ENCODE results near the gene PRX. TPM values are rescaled to one million over a fixed set of nuclear protein-coding genes. Genes with fewer than 3 reads are reported as not detected.
A peak's percentile ranks its signal among the peaks of the same experiment; 100 is the strongest.

The PRX gene
- polyA plus RNA-seq, 1 donor from 2014 or later = 0.20 TPM

GRCh38 chr19:40348961-40349507 lies 64.1 kb downstream of the PRX start:
- Histone ChIP-seq H3K9me2 (ENCODE audit: insufficient read depth, low read length) (no peaks in the 10 kb centered on the region), H3K4me2 (ENCODE audit: low read length) (peak overlapping the region; percentile 95), H4K20me1 (ENCODE audit: insufficient read depth) (no peaks in the 10 kb centered on the region), H3K79me2 (replicated peaks; ENCODE audit: insufficient read depth, low read length) (peaks cover 30% of the 10 kb centered on the region), H3F3A (ENCODE audit: insufficient read depth, low read length, poor library complexity, severe bottlenecking) (no peaks in the 10 kb centered on the region), H3K9me3 (ENCODE audit: low read length) (no peaks in the 10 kb centered on the region), H3K27ac (ENCODE audit: low read length) (peak overlapping the region; percentile 94), H3K27me3 (ENCODE audit: insufficient read depth, low read depth, low read length) (no peaks in the 10 kb centered on the region), H3K9ac (ENCODE audit: low read length) (peak overlapping the region; percentile 89), H2AFZ (ENCODE audit: low read depth, low read length) (peak overlapping the region; percentile 93), H3K36me3 (ENCODE audit: insufficient read depth, low read length) (no peaks in the 10 kb centered on the region), H3K4me3 (ENCODE audit: low read length) (peak overlapping the region; percentile 83)
- TF ChIP-seq POLR2AphosphoS5 (IDR thresholded peaks at IDR 0.05) (peak; percentile 33), MXI1 (conservative IDR thresholded peaks at IDR 0.05; ENCODE audit: poor library complexity, severe bottlenecking) (no peak)

GRCh38 chr19:40348125-40348913 lies 64.9 kb downstream of the PRX start, which contains the start of the genes C19orf47 and PLD3:
Gene C19orf47 (minus strand): TSS chr19:40348397. CDS start chr19:40341857, 6,540 bp downstream.
Gene PLD3 (plus strand): TSS chr19:40348695. CDS start chr19:40366484, 17,789 bp downstream.
- Histone ChIP-seq H3K9me3 (ENCODE audit: low read length) (no peaks in the 10 kb centered on the region), H3K9ac (ENCODE audit: low read length) (peak within 1 kb of the TSS; percentile 89)

More at GRCh38 chr19:40348125-40348913, 64.9 kb downstream of the PRX start, which contains the start of the genes C19orf47 and PLD3:
- Histone ChIP-seq H3K27me3 (ENCODE audit: insufficient read depth, low read depth, low read length) (no peaks in the 10 kb centered on the region), H3F3A (ENCODE audit: insufficient read depth, low read length, poor library complexity, severe bottlenecking) (no peaks in the 10 kb centered on the region), H2AFZ (ENCODE audit: low read depth, low read length) (peak within 1 kb of the TSS; percentile 93), H3K27ac (ENCODE audit: low read length) (peak within 1 kb of the TSS; percentile 94), H3K79me2 (replicated peaks; ENCODE audit: insufficient read depth, low read length) (peaks cover 30% of the 10 kb centered on the region), H3K4me2 (ENCODE audit: low read length) (peak within 1 kb of the TSS; percentile 95), H3K4me3 (ENCODE audit: low read length) (peak within 1 kb of the TSS; percentile 83), H3K9me2 (ENCODE audit: insufficient read depth, low read length) (no peaks in the 10 kb centered on the region), H3K36me3 (ENCODE audit: insufficient read depth, low read length) (no peaks in the 10 kb centered on the region), H4K20me1 (ENCODE audit: insufficient read depth) (no peaks in the 10 kb centered on the region)
- TF ChIP-seq TAF1 (IDR thresholded peaks at IDR 0.05; ENCODE audit: low read depth) (peak; percentile 76), SMC3 (conservative IDR thresholded peaks at IDR 0.05; ENCODE audit: poor library complexity) (no peak), EP300 (conservative IDR thresholded peaks at IDR 0.05; ENCODE audit: poor library complexity, severe bottlenecking) (peak; percentile 71), EZH2 (IDR thresholded peaks at IDR 0.05; ENCODE audit: borderline replicate concordance, insufficient read depth, low read length, poor library complexity, severe bottlenecking) (no peak), RAD21 (conservative IDR thresholded peaks at IDR 0.05) (no peak), POLR2AphosphoS5 (IDR thresholded peaks at IDR 0.05) (peak; percentile 96), CTCF (IDR thresholded peaks at IDR 0.05; ENCODE audit: poor library complexity, severe bottlenecking) (peak; percentile 6), MXI1 (conservative IDR thresholded peaks at IDR 0.05; ENCODE audit: poor library complexity, severe bottlenecking) (peak; percentile 69), REST (IDR thresholded peaks at IDR 0.05; ENCODE audit: borderline replicate concordance) (peak; percentile 18)

Measured in neural cell (in vitro differentiated cells).